Adrenal gland (tissue), 5 donors: ENCODE measurements around the gene C16orf78.

Experiments
- POLR2A ChIP-seq, 2 donors: fragments of 450-650 bp; IDR thresholded peaks; one replicate each; pipeline ENCODE4 v1.6.1; 2017; ENCODE audit warnings: antibody characterized with exemption in 2 of 2, mild to moderate bottlenecking in 2 of 2, moderate library complexity in 1 of 2
- TF ChIP-seq, protein P1 (sequence below), 6 experiments: fragments of 450-650 bp in 4 of 6; fragments of 200-600 bp in 2 of 6; sonication (generic) in 1 of 6; IDR thresholded peaks; 1 replicate in 5 of 6; 2 replicates in 1 of 6; pipeline versions ENCODE4 v1.5.1 to v1.8.0; 2016 to 2021; ENCODE audit warnings: antibody characterized with exemption in 6 of 6, mild to moderate bottlenecking in 2 of 6, moderate library complexity in 1 of 6
- donor health status: DM: no; HTN: no; CAD: no.

DNA sequence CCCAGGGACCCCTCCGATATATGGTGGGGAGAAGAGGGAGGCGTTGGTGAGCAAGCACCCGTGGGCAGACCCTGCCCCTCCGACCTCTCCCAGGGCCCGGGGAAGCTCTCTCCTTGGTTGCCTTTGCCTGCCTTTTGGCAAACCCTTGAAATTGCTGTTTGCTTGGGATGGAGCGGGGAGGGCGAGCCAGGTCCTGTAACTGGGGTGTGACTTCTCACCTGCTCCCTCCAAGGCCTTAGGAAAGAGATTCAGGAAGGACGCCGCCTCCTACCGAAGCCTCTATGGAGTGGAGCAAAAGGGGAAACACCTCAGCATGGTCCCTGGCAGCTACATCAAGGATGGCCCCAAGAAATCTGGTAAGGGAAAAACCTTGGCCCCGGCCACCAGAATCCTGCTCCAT lies 4.6 kb downstream of the C16orf78 start:
- TF ChIP-seq, protein P1, sequence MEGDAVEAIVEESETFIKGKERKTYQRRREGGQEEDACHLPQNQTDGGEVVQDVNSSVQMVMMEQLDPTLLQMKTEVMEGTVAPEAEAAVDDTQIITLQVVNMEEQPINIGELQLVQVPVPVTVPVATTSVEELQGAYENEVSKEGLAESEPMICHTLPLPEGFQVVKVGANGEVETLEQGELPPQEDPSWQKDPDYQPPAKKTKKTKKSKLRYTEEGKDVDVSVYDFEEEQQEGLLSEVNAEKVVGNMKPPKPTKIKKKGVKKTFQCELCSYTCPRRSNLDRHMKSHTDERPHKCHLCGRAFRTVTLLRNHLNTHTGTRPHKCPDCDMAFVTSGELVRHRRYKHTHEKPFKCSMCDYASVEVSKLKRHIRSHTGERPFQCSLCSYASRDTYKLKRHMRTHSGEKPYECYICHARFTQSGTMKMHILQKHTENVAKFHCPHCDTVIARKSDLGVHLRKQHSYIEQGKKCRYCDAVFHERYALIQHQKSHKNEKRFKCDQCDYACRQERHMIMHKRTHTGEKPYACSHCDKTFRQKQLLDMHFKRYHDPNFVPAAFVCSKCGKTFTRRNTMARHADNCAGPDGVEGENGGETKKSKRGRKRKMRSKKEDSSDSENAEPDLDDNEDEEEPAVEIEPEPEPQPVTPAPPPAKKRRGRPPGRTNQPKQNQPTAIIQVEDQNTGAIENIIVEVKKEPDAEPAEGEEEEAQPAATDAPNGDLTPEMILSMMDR (IDR thresholded peaks at IDR 0.05) = no peak
- TF ChIP-seq POLR2A (IDR thresholded peaks at IDR 0.05) = no peak
